ENCODE measurements around the gene AQP6.
A peak's percentile ranks its signal among the peaks of the same experiment; 100 is the strongest.
"Not testable (repeated sequence)": the region's sequence is repeated elsewhere in the genome, so short reads cannot be mapped to it uniquely, and the experiment has no call there.

AQP6 gene

DNA sequence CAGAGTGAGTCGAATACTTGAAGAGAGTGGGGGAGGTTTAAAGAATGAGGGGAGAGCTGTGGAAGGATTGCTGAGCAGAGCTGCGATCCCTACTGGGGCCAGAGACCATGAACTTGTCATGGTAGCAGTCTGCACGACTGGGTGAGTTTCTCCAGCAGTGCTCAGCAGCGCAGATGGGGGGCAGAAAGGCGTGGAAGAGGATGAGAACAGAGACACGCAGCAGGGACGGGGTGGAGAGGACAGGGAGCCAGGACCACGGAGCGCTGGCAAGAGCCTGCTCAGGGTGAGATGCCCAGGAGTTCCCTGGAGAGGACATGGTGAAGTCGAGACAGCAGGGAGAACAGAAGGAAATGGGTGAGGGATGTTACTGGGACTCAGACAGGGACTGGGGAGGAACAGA, 2.1 kb upstream of the AQP6 start:
- no peak for DNase-seq (ENCODE audit: low read depth)

DNA sequence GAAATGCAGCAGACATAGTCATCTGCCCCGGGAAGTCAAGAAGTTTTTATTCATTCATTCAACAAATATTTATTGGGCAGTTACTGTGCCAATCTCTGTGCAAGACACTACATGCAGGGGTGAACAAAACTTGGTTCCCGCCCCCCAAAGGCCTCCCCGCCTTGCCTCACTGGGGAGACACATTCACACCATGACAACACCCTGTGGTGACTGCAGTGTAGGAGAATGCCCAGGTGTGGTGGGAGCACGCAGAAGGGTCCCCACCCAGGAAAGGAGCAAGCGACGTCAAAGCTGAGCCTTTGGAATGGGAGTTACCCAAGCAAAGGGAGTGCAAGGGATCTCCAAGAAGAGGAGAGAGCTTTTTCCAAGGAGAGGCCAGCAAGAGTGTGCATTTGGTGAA, 1.6 kb upstream of the AQP6 start:
- DNase-seq (ENCODE audit: low read depth): no peak

DNA sequence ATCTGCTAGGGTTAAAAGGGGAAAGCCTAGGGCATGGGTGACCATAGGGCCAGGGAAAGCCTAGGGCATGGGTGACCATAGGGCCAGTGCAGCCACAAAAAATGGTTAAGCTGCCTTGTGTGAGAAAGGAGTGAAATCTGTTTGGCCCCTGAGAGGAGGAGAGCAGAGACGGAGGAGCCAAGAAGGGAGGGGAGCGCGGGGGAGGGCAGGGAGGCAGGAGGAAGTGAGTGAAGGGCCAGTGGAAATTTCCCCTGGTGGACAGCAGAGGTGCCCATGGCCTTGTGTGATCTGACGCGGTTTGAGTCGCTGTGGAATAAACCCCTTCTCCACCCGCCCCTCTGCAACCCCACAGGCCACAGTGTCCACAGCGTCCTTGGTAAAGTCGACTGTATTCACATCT, 618 bp upstream of the AQP6 start:
- DNase-seq (ENCODE audit: low read depth): no peak

DNA sequence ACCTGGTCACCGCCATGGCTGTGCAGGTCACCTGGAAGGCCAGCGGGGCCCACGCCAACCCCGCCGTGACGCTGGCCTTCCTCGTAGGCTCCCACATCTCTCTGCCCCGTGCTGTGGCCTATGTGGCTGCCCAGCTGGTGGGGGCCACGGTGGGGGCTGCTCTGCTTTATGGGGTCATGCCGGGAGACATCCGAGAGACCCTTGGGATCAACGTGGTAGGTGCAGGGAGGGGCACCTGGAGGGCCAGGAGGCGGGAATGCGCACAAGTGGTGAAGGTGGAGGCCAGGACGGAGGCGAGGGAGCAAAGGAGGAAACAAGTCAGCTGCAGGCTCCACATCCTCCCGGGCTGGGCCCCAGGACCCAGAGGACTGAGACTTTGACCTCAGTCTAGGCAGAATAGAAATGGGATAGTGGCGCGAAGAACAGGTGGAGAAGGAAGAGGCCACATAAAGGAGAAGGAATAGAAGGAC, 649 bp downstream of the AQP6 start:
- no peak for DNase-seq (ENCODE audit: low read depth)

DNA sequence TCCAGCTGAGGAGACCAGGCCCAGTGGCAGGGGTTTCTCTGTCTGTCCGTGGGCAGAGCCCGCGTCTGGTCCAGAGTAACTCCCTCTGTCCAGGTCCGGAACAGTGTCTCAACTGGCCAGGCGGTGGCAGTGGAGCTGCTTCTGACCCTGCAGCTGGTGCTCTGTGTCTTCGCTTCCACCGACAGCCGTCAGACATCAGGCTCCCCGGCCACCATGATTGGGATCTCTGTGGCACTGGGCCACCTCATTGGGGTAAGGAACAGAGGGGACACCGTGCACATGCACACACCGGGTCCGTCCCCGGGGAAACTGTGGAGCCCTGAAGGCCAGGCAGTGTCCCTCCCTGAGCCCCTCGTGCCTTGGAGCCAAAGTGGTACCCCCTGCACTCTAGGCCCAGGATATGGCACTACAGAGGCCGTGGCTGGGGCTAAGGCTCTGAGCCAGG, 1.5 kb downstream of the AQP6 start:
- DNase-seq (ENCODE audit: low read depth): no peak

DNA sequence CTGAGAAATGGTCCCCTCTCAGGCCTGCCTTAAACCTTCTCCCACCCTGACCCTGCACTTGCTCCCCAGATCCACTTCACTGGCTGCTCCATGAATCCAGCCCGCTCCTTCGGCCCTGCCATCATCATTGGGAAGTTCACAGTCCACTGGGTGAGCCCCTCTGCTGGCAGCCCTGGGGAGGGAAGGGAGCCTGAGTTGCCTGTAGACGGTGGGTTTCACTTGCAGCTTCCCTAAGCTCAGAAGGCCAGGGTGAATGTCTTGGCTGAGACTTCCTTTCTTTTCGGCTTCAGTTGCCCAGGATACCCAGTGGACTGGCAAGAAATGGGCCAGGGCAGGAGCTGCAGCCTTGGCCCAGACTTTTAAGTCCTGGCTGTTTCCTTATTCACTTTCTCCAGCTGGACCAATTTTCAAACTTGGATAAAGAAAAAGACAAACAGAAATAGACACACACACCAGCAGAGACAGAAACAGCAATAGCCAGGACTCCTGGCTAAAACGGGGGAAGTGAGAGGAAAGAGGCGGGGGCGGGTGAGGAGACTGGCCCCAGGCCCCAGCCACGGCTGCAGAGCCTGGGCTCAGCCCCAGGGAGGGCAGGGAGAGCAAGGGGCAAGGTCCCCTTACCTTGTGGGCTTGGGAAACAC, 2.0 kb downstream of the AQP6 start:
- DNase-seq (ENCODE audit: low read depth): no peak

DNA sequence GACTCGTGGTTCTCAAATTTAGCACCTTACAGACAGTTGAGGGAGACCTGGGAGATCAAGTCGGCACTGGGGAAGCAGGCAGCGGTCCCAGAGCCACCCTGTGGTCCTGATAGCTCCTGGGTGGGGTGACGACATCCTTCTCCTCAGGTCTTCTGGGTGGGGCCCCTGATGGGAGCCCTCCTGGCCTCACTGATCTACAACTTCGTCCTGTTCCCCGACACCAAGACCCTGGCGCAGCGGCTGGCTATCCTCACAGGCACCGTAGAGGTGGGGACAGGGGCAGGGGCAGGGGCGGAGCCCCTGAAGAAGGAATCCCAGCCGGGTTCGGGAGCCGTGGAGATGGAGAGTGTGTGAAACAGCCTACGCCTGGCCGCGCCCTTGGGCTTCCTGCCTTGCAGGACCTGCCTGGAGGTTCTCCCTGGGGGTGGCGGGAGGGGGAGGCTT, 2.6 kb downstream of the AQP6 start:
- DNase-seq (ENCODE audit: low read depth): no peak

DNA sequence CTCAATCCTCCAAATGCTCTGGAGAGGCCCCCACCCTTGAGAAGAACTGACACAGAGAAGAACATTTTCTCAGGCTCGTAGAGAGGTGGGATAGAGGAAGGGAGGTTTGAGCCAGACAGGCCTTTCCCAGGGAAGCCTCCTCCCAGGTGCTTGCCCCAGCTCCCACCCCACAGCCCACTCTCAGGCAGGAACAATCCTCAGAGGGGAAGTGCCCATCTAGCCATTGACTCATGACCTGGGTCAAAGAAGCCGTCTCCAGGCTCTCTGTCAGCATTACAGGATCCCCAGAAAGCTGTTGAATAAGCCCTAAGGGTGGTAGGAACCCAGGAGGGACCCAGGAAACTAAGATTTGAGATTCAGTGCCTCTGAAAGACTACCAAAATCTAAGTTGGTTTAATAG, 3.8 kb downstream of the AQP6 start:
- DNase-seq (ENCODE audit: low read depth): no peak

DNA sequence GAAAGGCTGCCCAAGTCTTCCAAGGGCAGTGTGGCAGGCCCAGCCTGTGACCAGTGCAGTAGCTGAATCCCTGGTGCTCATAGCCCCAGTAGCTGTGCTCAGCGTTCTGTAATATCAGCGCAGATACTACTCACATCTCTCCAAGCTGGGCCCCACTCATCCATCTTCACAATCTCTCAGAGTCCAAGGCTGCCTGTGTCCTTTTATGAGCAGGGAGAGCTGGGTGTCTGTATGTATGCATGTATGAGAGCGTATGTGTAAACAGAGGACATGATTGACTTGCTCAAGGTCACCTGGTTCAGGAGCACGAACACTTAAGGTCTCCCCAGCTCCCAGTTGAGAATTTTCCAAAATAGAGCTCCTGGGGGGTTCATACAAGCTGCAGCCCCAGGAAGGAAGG, 5.4 kb downstream of the AQP6 start:
- DNase-seq (ENCODE audit: low read depth): no peak

DNA sequence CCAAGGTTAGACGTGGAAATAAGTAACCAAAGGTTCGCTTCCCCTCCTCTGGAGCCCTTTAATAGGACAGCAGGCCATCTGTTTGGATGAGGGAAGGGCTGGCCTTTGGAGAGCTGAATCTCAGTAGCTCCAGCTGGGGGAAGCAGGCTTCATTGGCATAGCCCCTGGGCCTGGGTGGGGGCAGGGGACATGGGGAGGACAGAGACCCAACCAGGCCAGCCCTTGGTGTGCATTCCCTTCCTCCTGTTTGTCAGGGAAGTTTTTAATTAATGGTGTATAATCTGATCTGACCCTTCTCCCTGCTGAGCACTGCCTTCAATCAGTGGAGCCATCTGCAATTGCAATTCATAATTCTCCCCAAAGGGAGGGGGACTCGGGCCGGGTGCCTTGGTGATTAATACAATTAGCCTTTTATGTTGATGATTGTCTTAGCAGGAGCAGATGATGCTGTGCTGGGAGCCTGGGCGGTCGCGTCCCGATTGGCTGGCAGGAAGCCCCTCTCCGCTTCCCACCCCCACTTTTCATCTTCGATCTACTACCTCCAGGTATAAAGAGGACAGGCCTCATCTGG, 6.4 kb downstream of the AQP6 start:
- DNase-seq (ENCODE audit: low read depth): no peak

DNA sequence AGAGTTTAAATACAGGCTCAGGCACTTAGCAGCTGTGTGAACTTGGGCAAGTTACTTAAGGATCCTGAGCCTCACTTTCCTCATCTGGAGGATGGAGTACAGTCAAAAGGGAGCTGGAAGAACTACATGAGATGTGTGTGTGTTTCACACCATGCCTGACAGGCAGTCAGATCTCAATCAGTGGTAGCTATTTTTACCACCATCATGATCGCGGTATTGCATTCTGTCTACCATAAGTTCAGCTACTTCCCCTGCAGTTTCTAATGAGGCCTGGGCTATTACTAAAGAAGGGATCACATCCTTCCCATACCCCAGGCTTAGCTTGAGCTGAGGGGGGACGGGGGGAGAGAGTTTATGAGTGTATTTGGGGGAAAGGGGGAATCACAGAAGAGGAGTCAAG, 7.0 kb downstream of the AQP6 start:
- no peak for DNase-seq (ENCODE audit: low read depth)

DNA sequence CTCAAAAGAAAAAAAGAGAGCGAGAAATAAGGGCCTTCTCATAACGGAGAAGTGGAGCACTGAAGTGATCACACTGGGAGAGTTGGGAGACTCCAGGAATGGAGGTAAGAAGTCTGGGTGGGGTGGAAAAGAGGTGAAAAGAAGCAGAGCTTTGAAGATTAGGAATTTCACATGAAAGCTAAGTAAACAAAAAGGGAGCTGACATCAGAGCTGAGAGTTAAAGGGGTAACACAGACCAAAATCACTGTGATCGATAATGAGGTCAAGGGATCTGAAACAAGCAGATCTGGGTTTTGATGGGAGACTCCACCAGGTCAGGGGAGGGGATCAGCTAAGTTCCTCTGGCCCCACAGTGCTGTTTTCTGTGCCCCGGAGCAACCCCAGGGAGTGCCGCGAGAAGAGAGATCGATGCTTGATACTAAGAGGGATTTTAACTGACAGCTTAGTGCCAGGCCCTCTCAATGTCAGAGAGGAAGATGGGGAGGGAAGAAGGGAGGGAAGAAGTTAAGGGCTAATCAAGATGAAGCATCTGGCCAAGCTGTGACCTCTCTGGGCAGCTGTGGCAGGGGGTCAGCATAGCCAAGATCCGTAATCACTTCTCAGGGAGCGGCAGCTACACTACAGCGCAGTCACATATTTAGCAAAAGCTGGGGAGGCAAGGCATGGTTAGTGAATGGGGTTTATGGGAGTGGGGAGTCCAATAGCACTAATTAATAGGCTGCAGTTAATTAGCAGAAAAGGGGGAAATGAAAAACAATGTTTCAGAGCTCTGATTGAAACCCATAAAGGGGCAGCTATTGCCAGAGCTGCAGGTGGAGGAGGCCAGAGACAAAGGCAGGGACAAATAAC, 8.0 kb downstream of the AQP6 start:
- DNase-seq (ENCODE audit: low read depth): no peak

DNA sequence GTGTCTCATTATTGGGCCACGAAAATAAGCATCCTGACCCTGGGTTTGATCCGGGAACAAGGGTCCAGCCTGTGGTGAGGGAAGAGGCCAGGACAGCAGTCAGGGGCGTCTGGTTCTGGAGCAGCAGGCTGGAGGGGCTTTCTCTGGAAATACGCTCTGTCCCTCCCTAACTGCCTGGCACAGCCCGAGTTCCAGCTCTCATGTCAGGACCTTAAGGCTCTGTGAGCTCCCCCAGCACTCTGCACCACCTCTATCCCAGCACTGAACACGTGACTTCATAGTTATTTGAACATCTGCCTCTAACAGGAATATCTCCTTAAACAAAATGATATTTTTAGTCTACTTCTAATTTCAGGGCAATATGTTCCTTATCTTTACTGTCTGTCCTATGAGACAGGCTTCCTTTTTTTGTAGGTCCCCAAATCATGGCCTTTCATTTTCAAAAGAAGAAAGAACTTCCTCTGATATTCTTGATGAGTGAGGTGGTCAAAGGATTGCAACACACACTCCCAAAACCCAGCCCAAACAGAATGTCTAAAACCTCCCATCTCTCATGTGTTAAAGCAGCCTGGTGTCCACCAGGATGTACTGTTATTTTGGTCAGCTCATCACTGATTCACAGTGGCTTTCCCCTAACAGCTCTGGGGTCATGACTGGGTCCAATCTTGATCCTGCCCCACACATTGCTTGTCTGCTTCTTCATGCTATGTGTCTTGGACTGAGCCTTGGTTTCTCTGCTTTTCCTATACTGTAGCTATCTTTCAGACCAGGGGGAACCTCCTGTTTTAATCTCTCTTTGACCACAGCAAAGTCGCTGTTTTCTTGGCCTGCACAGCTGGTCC, 9.7 kb downstream of the AQP6 start:
- DNase-seq (ENCODE audit: low read depth): no peak

DNA sequence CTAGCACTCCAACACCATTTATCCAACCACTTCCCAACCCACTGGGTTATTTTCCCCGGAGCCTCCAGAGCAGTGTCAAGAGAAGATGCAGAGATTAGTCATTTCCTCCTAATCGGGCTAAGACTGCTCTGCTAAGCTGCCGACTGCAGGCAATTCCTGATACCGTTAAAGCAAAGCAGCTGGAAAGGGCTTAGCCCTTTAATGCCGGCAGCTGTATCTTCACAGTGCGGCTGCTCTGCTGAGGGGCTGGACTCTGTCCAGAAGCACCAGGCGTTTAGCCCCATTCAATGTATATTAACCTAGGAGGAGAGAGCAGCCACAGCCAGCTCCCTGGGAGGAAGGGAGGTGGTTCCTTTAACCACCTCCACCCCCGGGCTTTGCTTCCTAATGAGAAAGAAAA, 11.1 kb downstream of the AQP6 start:
- peak; percentile 40 for DNase-seq (ENCODE audit: low read depth)

DNA sequence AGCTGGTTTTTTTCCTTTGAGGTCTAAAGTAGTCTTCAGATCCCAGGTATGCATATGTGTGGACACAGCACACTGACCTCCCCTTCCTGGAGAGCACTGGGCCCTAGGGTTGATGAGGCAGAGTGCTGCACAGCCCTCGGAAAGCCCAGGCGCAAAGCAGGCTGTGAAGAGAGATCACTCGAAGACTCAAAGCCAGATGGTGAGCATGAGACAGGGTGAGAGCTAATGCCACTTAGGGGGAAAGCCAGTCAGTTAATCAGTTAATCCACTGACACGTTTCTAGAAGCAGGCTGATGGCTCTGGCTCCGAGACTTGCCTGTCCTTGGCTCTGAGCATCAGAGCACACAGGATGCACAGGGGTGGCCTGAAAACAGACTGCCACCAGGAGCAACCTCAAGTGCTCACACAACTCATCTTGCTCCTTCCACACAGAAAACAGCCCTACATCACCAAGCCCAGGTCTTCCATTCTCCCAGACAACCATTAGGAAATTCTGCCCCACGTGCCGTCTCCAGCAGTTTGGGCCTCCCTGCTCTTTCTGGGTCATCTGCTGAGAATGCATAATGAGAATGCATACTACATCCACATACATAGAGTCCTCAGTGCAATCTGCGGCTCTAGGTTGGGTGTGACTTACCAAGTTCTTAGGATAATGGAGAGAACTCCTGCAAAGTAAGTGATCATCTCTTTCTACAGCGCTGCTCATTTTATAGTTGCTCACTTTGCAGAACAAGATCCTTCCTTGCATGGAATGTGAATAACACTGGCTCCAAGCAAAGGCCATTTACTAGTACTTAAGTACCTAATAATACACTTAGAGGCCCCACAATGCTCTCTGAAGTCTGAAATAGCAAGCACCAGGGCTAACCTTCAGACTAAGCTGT, 12.0 kb downstream of the AQP6 start:
- no peak for DNase-seq (ENCODE audit: low read depth)

DNA sequence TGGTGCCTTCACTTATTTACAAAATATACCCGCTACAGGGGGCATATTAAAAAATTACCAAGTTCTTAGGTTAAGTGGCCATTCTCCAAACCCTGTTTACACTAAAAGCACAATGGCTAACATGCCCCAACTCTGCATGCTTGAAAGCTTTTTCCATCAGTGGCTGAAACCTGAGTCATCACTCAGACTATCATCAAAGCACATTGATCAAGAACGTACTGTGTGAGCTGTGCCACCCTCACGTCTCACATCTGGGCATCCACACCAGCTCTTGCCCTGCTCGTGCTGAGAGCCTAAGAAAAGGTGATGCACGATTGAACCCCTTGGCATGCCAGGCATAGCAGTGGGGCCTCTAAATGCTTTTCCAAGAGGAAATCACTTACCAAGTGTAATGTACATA, 13.2 kb downstream of the AQP6 start:
- DNase-seq (ENCODE audit: low read depth): no peak

DNA sequence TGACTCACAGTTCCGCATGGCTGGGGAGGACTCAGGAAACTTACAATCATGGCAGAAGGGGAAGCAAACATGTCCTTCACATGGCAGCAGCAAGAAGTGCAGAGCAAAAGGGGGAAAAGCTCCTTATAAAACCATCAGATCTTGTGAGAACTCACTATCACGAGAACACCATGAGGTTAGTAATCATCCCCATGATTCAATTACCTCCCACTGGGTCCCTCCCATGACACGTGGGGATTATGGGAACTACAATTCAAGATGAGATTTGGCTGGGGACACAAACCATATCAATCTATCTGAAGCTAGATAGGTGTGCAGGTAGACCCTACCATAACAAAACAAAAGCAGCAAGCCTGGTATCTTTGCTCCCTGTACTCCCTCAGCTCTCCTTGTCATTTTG, 13.7 kb downstream of the AQP6 start:
- DNase-seq (ENCODE audit: low read depth): not testable (repeated sequence)

DNA sequence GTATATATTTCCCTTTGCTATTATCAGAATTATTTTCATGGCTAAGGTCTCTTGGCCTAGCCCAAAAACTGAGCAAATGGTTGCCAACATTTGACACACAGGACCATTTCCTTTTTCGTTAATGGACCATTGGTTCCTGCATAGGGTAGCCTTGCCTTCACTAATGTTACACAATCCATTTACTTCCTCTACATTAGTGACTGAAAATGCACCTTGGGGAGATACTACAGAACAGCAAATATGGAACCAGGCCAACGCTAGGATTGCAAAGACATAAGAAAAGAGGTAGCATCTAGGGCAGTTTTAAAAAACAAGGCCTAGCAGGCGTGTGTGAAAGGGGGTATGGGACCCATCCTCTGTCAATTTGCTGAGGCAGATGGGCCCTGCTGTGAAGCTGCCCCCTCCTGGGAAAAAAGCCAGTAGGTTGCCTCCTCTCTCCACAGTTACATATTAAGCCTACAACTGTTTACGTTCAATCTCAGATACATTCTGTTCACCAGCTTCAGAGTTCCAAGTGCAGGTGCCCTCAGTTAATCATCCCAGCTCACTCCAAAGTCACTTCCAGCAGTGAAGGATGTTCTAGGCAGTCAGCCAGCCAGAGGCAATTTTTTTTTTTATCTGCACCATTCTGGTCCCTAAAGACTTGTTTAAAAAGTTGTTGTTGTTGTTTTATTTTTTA, 15.0 kb downstream of the AQP6 start:
- DNase-seq (ENCODE audit: low read depth): no peak

DNA sequence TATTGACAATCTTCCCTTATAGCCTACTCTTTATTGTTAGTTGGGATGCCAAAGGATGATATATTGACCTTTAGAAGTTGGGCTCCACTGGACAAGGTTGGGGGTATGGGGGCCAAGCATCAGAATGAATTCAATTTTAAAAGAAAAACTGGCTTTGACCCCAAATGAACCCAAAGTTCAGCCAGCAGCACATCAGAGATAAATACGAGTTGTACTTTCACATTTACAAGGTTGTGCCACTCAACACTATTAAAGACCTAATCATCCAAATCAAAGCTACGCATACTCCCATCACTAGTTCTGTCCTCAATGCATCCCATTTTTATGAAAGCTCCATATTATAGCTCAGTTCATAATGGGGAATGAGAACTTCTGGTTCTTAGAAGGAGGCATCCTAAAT, 16.7 kb downstream of the AQP6 start:
- not testable (repeated sequence) for DNase-seq (ENCODE audit: low read depth)

DNA sequence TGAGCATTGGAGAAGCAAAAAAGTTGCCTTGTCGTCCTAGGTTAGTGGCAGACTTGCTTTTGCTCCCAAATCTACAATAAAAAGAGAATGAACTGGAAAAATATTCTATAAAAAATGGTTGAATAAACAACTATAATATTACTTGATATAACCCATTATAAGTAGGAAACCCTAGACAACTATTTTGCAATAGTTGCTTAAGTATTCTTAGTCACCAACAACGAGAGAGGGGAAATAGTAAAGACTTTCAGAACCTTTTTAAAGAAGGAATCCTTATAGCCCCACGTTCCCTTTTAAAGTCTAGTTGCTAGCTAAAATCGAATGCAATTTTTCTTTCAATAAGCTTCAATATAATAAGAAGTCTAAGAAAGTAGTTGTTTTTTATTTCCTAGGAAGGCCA, 17.5 kb downstream of the AQP6 start:
- DNase-seq (ENCODE audit: low read depth): no peak

DNA sequence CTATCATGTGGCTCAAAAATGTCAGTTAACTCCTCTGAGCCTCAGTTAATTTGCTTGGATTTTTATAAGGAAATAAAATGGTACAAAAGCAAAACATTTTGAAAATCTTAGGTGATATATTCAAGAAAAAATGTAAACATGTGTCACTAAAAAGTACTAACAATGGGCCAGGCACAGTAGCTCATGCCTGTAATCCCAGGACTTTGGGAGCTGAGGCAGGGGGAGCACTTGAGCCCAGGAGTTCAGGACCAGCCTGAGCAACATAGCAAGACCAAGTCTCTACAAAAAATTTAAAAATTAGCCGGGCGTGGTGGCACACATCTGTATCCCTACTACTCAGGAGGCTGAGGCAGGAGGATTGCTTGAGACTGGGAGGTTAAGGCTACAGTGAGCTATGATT, 25.7 kb downstream of the AQP6 start:
- DNase-seq (ENCODE audit: low read depth): no peak

Data from GM04503 (cell line).